NT2/D1 (cell line): ENCODE measurements around the gene B4GALT5.

Experiments used
- DNase-seq: peaks from one replicate; pipeline ENCODE4 v3.0.0-alpha.2; 2011; ENCODE audit warnings: low read depth, low spot score
- H3K27me3 ChIP-seq: 2 replicates; pipeline ENCODE4 v1.6.0; 2011; ENCODE audit warnings: mild to moderate bottlenecking; ENCODE audit not compliant: insufficient read length, insufficient read depth
- H3K36me3 ChIP-seq: 2 replicates; pipeline ENCODE4 v1.6.1; 2011; ENCODE audit warnings: mild to moderate bottlenecking, low read length, mixed read lengths; ENCODE audit not compliant: insufficient read depth, insufficient read length
- H3K4me1 ChIP-seq: 2 replicates; pipeline ENCODE4 v1.5.1; 2011; ENCODE audit not compliant: insufficient read depth, insufficient read length
- H3K4me3 ChIP-seq: 2 replicates; pipeline ENCODE4 v1.5.1; 2011; ENCODE audit warnings: low read depth; ENCODE audit not compliant: insufficient read length
- H3K9ac ChIP-seq: 2 replicates; pipeline ENCODE4 v1.6.0; 2011; ENCODE audit warnings: low read depth; ENCODE audit not compliant: insufficient read length
- H3K9me3 ChIP-seq: 2 replicates; pipeline ENCODE4 v1.5.1; 2011; ENCODE audit warnings: mild to moderate bottlenecking, low read length; ENCODE audit not compliant: insufficient read depth
- SUZ12 ChIP-seq: IDR thresholded peaks from 2 replicates; pipeline ENCODE4 v1.6.1; 2011; ENCODE audit not compliant: insufficient read length, insufficient read depth; ENCODE audit errors: extremely low read depth
- YY1 ChIP-seq: IDR thresholded peaks from 2 replicates; pipeline ENCODE4 v1.6.1; 2011; ENCODE audit not compliant: insufficient read length, insufficient read depth
- ZNF274 ChIP-seq: IDR thresholded peaks from 2 replicates; pipeline ENCODE4 v1.6.1; 2011; ENCODE audit warnings: mild to moderate bottlenecking, low read depth, low read length

The B4GALT5 gene

DNA sequence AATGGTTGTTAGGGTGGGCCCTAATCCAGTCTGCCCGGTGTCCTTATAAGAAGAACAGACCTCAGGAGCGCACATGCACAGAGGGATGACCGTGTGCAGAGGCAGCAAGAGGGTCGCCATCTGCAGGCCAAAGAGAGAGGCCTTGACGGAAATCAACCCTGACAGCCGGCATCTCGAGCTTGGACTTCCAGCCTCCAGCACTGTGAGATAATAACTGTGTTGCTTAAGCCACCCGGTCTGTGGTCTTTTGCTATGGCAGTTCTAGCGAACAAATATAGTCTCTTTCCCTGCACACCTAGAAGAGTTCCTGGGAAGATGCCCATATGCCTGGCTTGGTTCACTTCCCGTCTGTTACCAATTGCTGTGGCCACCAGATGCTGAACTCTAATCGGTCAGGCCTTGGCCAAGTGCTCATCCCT, 110.5 kb downstream of the B4GALT5 start:
- peaks cover 5% of the 10 kb centered on the region for H3K4me1 ChIP-seq
- DNase-seq: peak; percentile 38
- H3K9me3 ChIP-seq: no peaks in the 10 kb centered on the region
- no peak overlapping the region for H3K9ac ChIP-seq
- H3K4me3 ChIP-seq: no peak overlapping the region
- no peaks in the 10 kb centered on the region for H3K36me3 ChIP-seq
- TF ChIP-seq ZNF274 (no peak), SUZ12 (no peak), YY1 (no peak)
- peaks cover 8% of the 10 kb centered on the region for H3K27me3 ChIP-seq

DNA sequence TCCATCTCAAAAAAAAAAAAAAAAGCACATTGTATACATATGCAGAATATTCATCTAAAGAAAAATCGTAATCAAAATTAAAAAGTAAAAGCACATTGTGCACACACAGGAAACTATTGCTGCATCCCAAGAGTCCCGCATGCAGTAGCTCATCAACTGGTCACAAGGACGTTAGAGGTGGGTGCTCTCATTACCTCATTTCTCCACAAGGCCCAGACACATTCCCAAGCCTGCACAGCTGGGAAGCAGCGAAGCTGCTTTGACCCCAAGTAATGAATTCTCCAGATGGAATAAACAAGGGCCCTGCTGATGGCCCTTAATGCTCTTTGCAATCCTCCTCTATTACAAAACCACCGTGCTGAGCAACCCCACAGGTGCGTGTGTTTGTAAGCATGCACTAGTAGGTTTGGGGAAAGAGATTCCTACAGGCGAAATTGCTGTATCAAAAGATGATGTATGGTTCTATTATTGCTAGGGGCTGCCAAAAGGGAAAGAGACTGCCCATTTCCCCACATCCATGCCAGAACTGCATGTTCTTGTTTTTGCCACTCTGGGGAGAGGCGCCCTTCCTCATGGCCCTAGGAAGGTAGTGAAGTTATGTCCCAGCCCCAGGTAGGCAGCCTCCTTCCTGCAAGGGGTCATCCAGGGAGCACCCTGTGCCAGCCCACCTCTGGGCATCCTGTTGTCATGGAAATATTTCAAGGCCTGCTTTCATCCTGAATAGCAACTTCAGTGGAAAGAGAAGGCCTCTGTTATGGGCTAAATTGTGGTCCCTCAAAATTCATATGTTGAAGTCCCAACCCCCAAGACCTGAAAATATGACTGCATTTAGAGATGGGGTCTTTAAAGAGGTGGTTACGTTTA, 111.1 kb downstream of the B4GALT5 start:
- H3K27me3 ChIP-seq: peaks cover 2% of the 10 kb centered on the region
- DNase-seq: no peak
- H3K9ac ChIP-seq: no peak overlapping the region
- peaks cover 5% of the 10 kb centered on the region for H3K4me1 ChIP-seq
- H3K36me3 ChIP-seq: no peaks in the 10 kb centered on the region
- no peak overlapping the region for H3K4me3 ChIP-seq
- no peaks in the 10 kb centered on the region for H3K9me3 ChIP-seq
- TF ChIP-seq SUZ12: no peak
- no peak for TF ChIP-seq YY1

GRCh38 chr20:49601153-49601924, 112.3 kb downstream of the B4GALT5 start:
- Histone ChIP-seq H3K4me3 (no peak overlapping the region), H3K9me3 (no peaks in the 10 kb centered on the region), H3K9ac (no peak overlapping the region), H3K4me1 (peaks cover 7% of the 10 kb centered on the region), H3K36me3 (no peaks in the 10 kb centered on the region), H3K27me3 (no peaks in the 10 kb centered on the region)
- no peak for DNase-seq
- TF ChIP-seq SUZ12 (no peak), ZNF274 (no peak), YY1 (no peak)

DNA sequence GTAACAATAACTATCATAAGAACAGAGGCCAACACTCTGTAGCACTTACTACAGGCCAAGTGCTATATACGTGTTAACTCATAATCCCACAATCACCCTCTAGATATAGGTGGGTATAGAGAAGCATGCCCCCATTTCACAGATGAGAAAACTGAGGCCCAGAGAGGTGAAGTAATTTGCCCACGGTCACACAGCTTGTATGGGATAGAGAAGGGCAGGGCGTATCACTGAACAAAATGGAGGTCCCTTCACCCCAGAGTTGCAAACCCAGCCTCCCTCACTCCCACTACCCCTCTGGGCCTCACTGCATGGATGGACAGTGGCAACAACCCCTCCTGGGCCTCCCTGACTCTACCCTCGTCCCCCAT, 113.9 kb downstream of the B4GALT5 start:
- Histone ChIP-seq H3K9ac (no peak overlapping the region), H3K4me3 (no peak overlapping the region), H3K4me1 (peaks cover 12% of the 10 kb centered on the region)

GRCh38 chr20:49597825-49598395, 115.8 kb downstream of the B4GALT5 start:
- no peak for TF ChIP-seq SUZ12
- TF ChIP-seq ZNF274: no peak
- TF ChIP-seq YY1: no peak
- peaks cover 19% of the 10 kb centered on the region for H3K4me1 ChIP-seq

More for the DNA sequence above, 113.9 kb downstream of the B4GALT5 start:
- no peaks in the 10 kb centered on the region for H3K27me3 ChIP-seq
- no peak for DNase-seq
- no peaks in the 10 kb centered on the region for H3K9me3 ChIP-seq
- no peaks in the 10 kb centered on the region for H3K36me3 ChIP-seq
- TF ChIP-seq YY1: no peak
- TF ChIP-seq ZNF274: no peak
- no peak for TF ChIP-seq SUZ12

DNA sequence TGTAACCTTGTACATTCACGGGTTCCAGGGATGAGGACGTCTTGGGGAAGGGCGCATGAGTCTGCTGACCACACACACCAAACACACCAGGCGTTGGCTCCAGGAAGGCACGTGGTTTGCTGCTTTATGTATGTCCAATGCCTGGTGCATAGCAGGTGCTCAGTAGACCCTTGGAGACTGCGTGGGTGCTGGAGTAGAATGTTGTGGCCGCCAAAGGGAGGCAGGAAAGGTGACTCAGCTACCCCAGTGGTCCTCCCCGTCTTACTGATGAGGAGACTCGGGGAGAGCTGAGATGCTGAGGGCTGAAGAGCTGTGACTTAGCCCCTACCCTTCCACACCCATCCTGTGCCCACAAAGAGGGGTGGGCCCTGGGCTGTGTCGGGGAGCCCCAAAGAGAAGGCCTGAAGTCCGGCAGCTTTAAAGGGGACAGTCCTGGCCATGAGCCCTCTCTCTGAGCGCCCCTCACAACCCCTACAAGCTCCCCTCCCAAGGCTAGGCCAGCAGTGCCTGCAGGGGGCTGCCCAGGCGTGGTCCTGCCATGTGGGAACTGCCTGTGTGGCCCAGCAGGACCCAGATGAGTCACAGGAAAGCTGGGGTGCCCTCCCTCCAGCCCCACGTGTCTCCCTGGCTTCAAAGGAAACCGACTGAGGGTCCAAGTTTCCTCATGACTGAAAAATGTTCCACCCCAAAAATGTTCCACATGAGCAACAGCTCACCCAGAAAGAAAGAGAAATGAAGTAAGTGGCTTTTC, 117.7 kb downstream of the B4GALT5 start:
- H3K27me3 ChIP-seq: no peaks in the 10 kb centered on the region
- H3K9ac ChIP-seq: no peak overlapping the region
- peaks cover 19% of the 10 kb centered on the region for H3K4me1 ChIP-seq
- no peaks in the 10 kb centered on the region for H3K36me3 ChIP-seq
- H3K4me3 ChIP-seq: no peak overlapping the region
- no peak for DNase-seq
- no peaks in the 10 kb centered on the region for H3K9me3 ChIP-seq
- no peak for TF ChIP-seq SUZ12
- TF ChIP-seq ZNF274: no peak
- no peak for TF ChIP-seq YY1

More at GRCh38 chr20:49597825-49598395, 115.8 kb downstream of the B4GALT5 start:
- Histone ChIP-seq H3K4me3 (no peak overlapping the region), H3K9me3 (no peaks in the 10 kb centered on the region), H3K27me3 (no peaks in the 10 kb centered on the region), H3K36me3 (no peaks in the 10 kb centered on the region), H3K9ac (no peak overlapping the region)
- DNase-seq: no peak
